Stimulated activated naive CD8-positive, alpha-beta T cell treated with anti-CD3 and anti-CD28 coated beads, Interleukin-15, Interleukin-2, amounts not matched to agents 100 U/mL and 50 U/mL, for 24 hours (primary cell): ENCODE measurements around the gene GPATCH1.
"Not testable (repeated sequence)": the region's sequence is repeated elsewhere in the genome, so short reads cannot be mapped to it uniquely, and the experiment has no call there.

ENCODE experiments used
- ATAC-seq: fragments of 150-1000 bp; cut with Tn5 transposase; one replicate; pipeline ENCODE4 v1.10.0; 2021
- DNase-seq: peaks from one replicate; pipeline ENCODE4 v3.0.0; 2021

The GPATCH1 gene, protein sequence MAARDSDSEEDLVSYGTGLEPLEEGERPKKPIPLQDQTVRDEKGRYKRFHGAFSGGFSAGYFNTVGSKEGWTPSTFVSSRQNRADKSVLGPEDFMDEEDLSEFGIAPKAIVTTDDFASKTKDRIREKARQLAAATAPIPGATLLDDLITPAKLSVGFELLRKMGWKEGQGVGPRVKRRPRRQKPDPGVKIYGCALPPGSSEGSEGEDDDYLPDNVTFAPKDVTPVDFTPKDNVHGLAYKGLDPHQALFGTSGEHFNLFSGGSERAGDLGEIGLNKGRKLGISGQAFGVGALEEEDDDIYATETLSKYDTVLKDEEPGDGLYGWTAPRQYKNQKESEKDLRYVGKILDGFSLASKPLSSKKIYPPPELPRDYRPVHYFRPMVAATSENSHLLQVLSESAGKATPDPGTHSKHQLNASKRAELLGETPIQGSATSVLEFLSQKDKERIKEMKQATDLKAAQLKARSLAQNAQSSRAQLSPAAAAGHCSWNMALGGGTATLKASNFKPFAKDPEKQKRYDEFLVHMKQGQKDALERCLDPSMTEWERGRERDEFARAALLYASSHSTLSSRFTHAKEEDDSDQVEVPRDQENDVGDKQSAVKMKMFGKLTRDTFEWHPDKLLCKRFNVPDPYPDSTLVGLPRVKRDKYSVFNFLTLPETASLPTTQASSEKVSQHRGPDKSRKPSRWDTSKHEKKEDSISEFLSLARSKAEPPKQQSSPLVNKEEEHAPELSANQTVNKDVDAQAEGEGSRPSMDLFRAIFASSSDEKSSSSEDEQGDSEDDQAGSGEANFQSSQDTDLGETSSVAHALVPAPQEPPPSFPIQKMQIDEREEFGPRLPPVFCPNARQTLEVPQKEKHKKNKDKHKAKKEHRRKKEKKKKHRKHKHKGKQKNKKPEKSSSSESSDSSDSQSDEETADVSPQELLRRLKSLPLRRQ

DNA sequence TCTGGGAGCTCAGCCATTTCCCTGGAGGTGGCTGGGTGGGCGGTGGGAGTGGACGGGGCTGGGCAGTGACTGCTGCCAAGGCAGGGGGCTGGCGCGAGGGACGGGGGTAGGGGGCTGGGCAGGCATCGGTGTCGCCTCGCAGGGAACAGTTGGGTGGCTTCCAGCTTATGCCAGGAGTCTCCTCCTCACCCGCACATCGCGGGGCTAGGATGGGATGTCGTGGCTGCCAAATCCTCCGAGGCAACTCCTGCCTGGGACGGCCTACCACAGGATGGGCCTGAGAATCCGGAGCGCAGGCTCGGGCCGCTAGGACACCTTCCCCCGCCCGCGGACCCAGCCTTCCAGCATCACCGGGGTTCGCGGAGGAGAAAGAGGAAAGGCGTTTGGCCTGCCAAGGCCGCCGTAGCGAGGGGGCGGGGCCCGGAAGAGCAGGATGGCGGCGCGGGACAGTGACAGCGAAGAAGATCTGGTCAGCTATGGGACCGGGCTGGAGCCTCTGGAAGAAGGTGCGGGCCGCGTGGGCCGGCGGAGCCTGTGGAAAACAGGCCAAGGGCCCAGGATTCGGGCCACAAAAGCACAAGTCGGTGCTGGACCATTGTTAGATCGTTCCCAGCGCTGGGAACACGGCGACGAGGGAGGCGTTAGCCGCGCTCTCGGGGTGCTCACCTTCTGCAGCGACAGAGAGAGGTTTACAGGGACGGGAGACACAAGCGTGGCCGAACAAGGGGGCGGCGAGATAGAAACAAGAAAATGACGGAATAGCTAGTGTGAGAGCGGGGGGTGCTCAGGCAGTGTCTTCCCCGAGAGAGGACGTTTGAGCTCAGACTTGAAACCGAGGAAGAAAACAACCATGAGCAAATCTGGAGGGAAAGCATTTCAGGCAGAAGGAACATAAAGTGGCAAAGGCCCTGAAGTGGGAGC is at the start of gene GPATCH1:
Gene GPATCH1 (plus strand): TSS at position 421 of the 921 bp plus-strand sequence. CDS start 13 bp downstream, at position 434.
- DNase-seq (peak; percentile 91), ATAC-seq (peak; percentile 92)

DNA sequence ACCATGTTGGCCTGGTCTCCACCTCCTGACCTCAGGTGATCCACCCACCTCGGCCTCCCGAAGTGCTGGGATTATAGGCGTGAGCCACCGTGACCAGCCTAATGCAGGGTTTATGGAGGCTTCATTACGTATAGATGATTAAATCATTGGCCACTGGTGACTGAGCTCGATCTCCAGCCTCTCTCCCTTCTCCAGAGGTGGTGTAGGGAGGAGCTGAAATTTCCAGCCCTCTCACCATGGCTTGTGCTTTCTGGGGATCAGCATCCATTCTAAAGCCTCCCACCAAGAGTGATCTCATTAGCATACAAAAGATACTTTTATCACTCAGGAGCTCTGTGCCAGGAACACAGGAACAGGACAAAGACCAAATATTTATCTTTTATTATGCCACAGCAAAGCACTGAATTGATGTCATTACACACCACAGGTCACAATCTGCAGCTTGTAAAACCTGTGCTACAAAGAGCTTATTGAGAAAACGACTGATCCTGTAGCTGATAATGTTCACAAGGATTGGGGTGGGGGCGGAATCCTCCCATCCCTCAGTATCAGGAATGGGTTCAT is 48.7 kb upstream of the GPATCH1 start:
- DNase-seq (no peak), ATAC-seq (no peak)

DNA sequence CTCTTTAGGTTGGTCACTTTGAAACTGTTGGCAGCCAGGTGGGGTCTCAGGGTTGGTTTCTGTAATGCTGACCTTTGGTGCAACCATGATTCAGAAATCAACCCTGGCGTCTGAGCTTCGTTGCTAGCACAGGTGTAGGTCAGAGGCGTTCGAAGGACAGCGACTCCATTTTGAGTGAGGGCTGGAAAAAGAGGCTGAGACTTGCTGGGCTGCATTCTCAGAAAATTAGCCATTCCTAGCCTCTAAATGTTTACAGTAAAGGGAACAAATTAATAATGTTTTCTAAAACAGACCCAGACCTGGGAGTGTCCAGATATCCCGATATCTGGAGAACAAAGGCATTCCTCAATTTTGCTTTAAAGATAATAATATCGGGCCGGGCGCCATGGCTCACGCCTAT is 45.5 kb upstream of the GPATCH1 start:
- DNase-seq (no peak), ATAC-seq (no peak)

DNA sequence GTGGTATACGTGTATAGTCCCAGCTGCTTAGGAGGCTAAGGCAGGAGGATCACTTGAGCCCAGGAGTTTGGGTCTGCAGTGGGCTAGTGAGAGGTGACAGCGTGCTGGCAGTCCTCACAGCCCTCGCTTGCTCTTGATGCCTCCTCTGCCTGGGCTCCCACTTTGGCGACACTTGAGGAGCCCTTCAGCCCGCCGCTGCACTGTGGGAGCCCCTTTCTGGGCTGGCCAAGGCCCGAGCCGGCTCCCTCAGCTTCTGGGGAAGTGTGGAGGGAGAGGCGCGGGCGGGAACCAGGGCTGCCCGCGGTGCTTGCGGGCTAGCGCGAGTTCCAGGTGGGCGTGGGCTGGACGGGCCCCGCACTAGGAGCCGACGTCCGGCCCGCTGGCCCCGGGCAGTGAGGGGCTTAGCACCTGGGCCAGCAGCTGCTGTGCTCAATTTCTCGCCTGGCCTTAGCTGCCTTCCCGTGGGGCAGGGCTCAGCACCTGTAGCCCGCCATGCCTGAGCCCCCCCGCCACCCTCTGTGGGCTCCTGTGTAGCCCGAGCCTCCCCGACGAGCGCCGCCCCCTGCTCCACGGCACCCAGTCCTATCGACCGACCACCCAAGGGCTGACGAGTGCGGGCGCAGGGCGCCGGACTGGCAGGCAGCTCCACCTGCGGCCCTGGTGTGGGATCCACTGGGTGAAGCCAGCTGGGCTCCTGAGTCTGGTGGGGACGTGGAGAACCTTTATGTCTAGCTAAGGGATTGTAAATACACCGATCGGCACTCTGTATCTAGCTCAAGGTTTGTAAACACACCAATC is 44.4 kb upstream of the GPATCH1 start:
- not testable (repeated sequence) for ATAC-seq, DNase-seq

DNA sequence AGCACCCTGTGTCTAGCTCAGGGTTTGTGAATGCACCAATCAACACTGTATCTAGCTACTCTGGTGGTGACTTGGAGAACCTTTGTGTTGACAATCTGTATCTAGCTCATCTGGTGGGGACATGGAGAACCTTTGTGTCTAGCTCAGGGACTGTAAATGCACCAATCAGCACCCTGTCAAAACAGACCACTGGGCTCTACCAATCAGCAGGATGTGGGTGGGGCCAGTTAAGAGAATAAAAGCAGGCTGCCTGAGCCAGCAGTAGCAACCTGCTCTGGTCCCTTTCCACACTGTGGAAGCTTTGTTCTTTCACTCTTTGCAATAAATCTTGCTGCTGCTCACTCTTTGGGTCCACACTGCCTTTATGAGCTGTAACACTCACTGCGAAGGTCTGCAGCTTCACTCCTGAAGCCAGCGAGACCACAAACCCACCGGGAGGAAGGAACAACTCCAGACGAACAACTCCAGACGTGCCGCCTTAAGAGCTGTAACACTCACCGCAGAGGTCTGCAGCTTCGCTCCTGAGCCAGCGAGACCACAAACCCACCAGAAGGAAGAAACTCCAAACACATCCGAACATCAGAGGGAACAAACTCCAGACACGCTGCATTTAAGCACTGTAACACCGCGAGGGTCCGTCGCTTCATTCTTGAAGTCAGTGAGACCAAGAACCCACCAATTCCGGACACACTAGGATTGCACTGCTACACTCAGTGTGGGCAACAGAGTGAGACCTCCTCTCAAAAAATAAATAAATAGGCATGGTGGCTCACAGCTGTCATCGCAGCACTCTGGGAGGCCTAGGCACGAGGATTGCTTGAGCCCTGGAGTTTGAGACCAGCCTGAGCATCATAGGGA is 43.6 kb upstream of the GPATCH1 start:
- ATAC-seq = not testable (repeated sequence)

DNA sequence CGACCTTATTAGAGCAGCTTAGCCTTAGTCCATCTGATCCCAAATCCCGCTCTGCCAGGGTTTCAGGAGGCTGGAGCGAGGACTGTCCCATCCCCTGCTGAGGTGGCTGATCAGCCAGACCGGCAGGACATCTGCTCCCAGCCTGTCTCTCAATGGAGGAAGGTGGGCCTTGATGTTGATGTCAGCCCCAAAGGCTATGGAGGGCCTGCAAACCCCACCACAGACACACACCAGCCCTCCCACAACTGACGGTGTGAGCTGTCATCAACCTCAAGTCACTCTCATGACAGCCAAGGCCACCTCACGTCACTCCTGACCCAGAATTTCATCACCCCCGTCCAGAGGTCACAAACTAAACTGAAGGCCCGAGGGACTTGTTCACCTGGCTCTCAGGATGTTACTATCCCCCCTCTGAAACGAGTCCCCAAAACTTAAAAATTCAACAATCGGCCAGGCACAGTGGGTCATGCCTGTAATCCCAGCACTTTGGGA is 41.8 kb upstream of the GPATCH1 start:
- ATAC-seq = peak; percentile 36
- DNase-seq = no peak

More for the DNA sequence above, 43.6 kb upstream of the GPATCH1 start:
- DNase-seq = not testable (repeated sequence)

DNA sequence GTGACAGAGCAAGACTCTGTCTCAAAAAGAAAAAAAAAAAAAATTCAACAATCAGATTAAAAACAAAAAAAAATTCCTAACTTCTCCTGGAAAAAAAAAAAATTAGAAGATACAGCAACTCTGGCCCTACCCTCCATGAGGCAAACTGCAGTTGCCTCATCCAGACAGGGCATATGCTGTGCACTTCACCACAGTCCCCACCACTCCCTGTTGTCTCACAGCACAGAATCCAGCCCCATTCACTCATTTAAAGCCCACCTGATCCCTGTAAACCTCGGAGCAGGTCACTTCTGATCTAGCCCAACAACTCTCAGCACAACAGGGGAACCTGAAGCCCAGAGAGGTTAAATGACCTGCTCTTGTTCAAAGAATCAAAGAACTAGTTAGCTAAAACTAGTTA is 41.2 kb upstream of the GPATCH1 start:
- ATAC-seq = no peak
- no peak for DNase-seq

DNA sequence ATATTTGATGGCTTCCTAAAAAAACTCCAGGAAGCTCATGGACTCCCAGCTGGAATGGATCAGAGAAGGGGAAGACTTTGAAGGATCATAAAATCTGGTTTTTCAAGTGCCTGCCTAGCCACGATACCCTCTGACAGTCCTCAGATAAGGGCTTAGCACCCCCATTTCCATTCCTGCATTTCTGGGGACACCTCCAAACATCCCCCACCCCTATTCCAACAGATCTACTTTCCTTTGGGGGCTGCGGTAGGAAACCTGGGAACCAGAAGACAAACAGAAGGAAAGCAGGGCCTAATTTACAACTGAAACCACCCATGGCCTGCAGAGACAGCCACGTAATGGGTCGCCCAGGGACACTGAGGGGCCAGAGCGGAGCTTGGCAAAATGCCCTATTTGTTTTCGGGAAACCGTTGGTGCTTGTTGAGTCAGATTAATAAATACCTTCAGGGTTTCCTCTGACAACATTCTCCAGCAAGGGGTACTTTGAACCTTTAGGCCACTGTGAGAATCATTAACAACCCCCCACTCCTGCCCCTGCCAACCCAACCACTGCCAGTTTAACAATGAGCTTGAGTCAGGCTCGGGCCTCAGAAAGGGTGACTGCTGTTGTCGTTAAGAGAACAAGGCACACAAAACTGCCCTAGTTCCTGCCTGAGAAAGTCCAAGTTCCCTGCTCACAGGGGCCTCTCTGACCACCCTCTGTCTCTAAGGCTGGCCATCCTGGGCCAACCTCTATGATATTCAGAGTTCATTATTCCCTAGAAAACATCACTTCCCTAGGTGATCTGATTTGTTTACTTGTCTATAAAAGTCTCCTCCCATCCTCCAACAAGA is 39.8 kb upstream of the GPATCH1 start:
- DNase-seq (no peak), ATAC-seq (no peak)

DNA sequence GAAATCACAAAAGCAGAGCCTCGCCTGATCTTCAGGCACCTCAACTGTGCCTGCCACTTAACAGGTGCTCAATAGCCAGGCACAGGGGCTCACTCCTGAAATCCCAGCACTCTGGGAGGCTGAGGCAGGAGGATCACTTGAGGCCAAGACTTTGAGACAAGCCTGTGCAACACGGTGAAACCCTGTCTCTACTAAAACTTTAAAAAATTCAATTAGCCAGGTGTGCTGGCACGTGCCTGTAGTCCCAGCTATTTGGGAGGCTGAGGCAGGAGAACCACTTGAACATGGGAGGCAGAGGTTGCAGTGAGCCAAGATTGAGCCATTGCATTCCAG is 39.2 kb upstream of the GPATCH1 start:
- not testable (repeated sequence) for ATAC-seq

DNA sequence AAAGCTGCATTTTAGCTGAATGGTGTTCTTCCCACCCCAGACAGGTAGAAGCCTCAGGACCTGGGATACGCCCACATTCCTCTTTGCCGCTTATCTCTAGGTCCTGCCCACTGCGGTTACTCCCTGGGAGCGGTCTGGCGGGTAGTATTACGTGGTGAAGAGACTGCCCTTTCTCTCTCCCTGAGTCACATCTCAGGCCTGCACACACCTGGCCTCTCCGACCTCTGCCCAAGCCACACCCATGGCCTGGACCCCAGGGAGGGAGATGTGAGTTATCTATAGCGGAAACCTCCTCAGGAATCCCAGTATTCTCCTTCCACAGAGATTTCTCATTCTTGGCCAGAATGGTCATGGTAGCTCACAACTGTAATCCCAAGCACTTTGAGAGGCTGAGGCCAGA is 33.6 kb upstream of the GPATCH1 start:
- DNase-seq = no peak

More for the DNA sequence above, 39.2 kb upstream of the GPATCH1 start:
- not testable (repeated sequence) for DNase-seq

DNA sequence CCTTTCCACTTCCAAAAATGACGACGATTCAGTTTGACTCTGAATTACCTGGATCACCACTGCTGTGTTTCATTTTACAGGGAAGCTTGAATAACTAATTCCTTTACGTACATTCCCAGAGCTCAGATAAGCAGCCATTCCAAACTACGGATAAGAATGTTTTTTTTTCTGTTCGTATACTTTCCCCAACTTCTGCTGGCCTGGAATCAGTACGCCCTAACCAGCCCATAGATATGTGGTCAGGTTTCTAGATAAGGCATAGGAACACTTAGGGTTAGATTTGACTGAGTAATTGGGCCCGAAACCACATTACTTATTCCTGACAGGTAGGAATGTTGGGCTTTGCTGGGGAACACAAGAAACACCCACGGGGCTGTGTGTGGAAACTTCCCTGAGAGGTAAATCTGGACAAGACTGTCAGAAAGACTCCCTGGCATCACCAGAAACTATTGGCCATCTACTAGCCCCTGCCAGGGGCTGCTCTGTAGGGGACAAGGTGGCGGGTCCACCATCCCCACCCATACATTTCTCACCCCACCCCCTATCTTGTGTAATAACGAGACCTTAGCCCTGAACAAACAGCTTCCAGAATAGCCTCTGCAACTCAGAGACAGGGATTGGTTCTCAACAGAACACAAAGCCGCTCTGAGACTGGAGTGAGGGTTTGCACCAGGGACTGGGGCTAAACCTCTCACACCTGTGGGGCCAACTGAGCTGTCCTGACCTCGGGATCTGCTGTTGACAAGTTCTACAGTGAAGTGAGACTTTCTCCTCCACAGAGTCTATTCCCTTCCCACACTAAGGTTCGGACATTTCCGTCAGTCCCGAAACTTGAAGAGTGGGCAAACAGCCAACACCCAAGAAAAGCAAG is 31.9 kb upstream of the GPATCH1 start:
- no peak for DNase-seq
- ATAC-seq = no peak

More for the DNA sequence above, 33.6 kb upstream of the GPATCH1 start:
- no peak for ATAC-seq

DNA sequence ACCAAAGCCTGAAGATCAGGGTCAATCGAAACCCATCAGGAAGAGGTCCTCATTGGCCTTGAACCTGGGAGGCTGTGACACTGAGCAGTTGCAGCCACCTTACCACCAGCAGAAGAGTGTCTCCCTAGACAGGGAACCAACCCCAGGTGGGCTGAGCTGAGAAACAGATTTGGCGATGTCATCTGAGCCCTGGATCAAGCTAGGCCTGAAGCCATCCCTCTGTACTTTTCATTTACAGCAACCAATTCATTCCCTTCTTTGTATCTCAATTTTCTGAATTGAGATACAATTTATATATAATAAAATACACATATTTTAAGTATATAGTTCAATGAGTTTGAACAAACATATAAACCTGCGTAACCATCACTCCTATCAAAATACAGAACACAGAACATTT is 30.9 kb upstream of the GPATCH1 start:
- no peak for DNase-seq
- no peak for ATAC-seq

DNA sequence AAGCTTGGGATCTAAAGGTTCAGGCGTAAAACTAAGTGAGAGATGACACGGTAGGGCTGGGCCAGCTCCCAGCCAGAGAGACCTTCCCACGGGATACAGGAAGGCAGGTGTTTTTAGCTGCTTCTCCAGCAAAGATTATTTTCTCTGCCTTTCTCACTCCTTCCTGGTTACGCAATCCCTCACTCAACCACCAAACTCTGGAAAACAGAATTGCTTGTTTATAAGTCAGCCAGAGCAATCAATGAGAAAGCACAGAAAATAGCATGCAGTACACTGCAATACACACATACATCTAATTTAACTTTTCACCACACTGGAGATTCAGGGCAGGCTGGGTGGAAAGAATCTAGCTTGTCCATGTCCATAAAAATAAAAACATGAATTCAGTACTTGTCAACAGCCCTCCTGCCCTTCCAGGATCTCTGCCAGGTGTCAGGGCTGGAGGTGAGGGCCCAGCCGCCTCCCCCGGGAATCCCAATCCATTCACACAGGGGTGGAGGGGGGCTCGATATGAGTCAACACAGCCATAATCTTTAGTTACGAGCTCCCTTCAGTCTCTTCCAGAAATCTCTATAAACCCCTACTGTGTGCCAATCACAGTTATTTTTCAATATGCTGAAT is 28.5 kb upstream of the GPATCH1 start:
- no peak for DNase-seq
- ATAC-seq = no peak

DNA sequence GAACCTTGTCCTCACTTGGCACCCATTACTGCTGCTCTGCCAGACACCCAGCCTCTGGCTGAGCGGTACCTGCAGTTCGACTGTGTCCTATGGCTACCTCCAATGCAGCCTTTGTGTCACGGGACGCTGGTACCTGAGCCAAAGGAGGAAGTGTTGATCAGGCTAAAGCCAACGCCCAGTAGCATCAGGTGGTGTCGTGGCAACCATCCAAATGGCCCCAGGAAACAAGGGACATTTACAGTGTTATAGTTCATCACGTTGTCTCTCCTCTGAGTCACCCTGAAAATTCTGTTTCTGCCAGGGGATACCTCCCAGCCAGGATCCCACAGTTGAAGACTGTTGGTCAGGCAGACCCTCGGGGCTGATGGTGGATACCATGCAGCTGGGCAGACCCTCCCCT is 26.4 kb upstream of the GPATCH1 start:
- no peak for DNase-seq
- no peak for ATAC-seq

DNA sequence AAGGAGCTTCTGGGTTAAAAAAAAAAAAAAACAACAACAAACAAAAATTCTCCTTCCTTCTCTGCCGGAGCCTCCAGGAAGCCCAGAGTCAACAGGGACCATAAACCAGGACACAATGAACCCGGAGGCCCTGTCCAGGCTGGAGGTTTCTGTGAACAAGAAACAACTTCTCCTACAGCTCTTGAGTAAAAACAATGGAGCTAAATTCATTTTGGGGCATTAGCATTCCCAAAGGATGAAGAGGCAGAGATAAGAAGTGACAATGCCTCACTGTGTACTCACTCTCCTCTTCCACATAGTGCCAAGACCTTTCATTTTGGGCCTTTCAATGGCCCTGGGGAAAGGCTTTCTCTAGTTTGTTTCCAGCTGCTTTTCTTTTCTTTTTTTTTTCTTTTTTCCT is 25.3 kb upstream of the GPATCH1 start:
- ATAC-seq = no peak
- DNase-seq = no peak

DNA sequence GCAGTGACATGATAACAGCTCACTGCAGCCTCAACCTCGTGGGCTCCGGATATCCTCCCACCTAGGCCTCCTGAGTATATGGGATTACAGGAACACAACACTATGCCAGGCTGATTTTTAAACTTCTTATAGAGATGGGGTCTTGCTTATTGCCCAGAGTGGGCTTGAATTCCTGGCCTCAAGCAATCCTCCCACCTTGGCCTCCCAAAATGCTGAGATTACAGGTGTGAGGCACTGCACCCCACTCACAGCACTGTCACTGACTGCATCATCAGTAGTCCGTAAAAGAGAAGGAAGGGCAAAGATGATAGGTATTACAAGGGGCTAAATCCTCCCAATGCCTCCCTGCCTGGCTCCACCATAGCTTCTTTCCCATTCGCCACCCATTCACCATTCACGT is 20.4 kb upstream of the GPATCH1 start:
- DNase-seq = no peak
- ATAC-seq = no peak

DNA sequence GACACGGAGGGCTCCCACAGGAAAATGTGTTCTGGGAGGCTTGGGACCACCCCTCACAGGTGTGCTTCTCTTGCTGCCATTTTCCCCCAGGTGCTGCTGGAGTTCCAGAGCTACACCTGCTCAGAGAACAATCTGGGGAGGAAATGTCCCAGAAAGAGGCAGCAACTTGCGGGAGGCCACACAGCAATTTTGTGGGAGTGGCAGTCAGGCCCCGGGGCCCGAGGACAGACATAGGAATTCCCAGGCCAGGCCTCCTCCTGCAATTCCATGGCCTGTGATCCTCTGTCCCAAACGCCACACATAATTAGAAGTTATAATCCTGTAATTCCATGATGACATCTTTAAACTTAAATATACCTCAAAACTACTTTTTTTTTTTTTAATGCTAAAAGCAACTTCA is 18.1 kb upstream of the GPATCH1 start:
- ATAC-seq (no peak), DNase-seq (no peak)
